Anterior cingulate cortex (tissue), 58 donors: Measurements from ENCODE around the gene CENPO.

ENCODE experiments used
- DNase-seq, 58 donors: peaks; one replicate each; lab custom pipeline; 2025; lab: John Stamatoyannopoulos, UW

Gene CENPO

GRCh38 chr2:24822049-24822706 lies 29.0 kb downstream of the CENPO start:
- DNase-seq, result peak in 3 of 58 donors; percentile 3 to 29 (median 16)

GRCh38 chr2:24824071-24824588 lies 30.9 kb downstream of the CENPO start:
- no peak for DNase-seq

- DNase-seq, result no peak
Observed at GRCh38 chr2:24824966-24825882, 32.0 kb downstream of the CENPO start.

- DNase-seq, result no peak
Observed at GRCh38 chr2:24825883-24826772, 32.9 kb downstream of the CENPO start.

GRCh38 chr2:24826773-24827145 lies 33.5 kb downstream of the CENPO start:
- no peak for DNase-seq

- peak in 56 of 58 donors; percentile 16 to 91 (median 74) for DNase-seq
Observed at GRCh38 chr2:24827321-24828237, 34.4 kb downstream of the CENPO start.

- DNase-seq, result peak in 1 of 58 donors; percentile 13
Observed at GRCh38 chr2:24828238-24828996, 35.2 kb downstream of the CENPO start.

- DNase-seq, result peak in 1 of 58 donors; percentile 18
Observed at GRCh38 chr2:24830351-24830750, 37.1 kb downstream of the CENPO start.

- no peak for DNase-seq
Observed at GRCh38 chr2:24830786-24831185, 37.6 kb downstream of the CENPO start.

GRCh38 chr2:24831221-24832072 lies 38.2 kb downstream of the CENPO start:
- DNase-seq, result no peak

- peak in 54 of 58 donors; percentile 12 to 94 (median 74) for DNase-seq
Observed at GRCh38 chr2:24832073-24832461, 38.8 kb downstream of the CENPO start.

GRCh38 chr2:24832521-24832920 lies 39.3 kb downstream of the CENPO start:
- DNase-seq, result no peak

GRCh38 chr2:24832931-24833701 lies 39.9 kb downstream of the CENPO start:
- DNase-seq, result peak in 7 of 58 donors; percentile 8 to 41 (median 17)

- no peak for DNase-seq
Observed at GRCh38 chr2:24833821-24834732, 40.9 kb downstream of the CENPO start.

- DNase-seq, result no peak
Observed at GRCh38 chr2:24834733-24835395, 41.6 kb downstream of the CENPO start.
